ENCODE measurements around the gene STX1B.
A peak's percentile ranks its signal among the peaks of the same experiment; 100 is the strongest.

Gene STX1B

DNA sequence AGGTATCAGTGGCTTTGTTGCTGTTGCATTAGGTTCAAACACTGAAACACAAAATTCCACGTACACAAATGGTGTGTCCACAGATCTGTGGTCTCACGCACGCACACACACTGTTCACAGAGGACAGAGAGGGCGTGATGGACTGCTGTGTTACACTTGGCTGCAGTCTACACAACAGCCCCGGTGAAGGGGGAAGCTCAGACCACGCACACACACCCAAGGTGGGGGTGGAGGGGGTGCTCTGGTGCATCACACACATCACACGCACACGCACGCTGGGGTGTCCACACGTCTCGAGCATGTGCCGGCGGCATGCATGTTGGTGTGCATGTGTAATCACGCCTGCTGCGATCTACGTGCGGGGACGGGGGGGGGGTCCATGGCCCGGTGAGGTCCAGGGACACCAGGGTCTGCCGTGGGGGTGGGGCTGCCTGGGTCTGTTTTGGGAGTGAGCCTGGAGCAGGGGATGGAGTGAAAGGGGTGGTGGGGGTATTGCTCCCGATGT, 18.1 kb downstream of the STX1B start:
- TF ChIP-seq, protein P1, sequence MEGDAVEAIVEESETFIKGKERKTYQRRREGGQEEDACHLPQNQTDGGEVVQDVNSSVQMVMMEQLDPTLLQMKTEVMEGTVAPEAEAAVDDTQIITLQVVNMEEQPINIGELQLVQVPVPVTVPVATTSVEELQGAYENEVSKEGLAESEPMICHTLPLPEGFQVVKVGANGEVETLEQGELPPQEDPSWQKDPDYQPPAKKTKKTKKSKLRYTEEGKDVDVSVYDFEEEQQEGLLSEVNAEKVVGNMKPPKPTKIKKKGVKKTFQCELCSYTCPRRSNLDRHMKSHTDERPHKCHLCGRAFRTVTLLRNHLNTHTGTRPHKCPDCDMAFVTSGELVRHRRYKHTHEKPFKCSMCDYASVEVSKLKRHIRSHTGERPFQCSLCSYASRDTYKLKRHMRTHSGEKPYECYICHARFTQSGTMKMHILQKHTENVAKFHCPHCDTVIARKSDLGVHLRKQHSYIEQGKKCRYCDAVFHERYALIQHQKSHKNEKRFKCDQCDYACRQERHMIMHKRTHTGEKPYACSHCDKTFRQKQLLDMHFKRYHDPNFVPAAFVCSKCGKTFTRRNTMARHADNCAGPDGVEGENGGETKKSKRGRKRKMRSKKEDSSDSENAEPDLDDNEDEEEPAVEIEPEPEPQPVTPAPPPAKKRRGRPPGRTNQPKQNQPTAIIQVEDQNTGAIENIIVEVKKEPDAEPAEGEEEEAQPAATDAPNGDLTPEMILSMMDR (conservative IDR thresholded peaks at IDR 0.05) = no peak
- TF ChIP-seq ZFX (IDR thresholded peaks at IDR 0.05) = no peak
- H3K27ac ChIP-seq = no peak overlapping the region

DNA sequence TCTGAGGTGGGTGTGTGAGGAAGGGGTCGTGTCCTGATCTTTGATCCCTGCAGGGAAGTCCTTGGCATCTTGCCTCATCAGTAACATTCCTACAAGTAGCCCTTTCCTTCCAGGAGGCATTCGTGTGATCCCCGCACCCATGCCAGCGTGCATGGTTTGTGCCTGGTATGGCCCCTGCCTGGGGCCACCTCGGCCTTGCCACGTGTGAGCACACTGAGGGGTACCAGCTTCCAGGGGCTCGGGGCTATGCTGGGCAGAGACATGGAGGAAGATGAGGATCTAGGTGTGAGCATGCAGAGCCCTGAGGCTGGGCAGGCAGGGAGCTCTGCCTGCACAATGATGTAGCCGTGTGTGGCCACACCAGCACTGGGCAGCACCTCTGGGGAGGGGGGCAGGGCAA, 19.4 kb downstream of the STX1B start:
- H3K27ac ChIP-seq = no peak overlapping the region
- no peak for TF ChIP-seq ZFX (IDR thresholded peaks at IDR 0.05)
- TF ChIP-seq, protein P1 (conservative IDR thresholded peaks at IDR 0.05) = no peak

DNA sequence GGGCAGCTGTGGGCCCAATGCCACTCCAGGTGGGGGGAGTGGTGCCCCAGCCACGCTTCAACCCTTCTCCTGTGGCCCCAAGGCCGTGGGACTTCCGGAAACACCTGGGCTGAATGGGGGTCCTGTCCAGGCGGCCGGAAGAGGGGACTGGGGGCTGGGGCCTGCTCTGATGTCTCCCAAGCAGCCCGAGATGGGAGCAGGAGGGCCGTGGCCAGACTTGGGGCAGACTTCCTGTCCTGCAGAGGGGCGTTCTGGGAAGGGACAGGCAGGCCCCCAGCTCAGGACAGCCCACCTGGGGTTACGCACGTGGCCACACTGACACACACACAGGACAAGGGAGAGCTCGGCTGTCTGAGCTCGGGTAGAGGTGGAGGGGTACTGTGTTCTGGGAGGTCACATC, 20.3 kb downstream of the STX1B start:
- TF ChIP-seq ZFX (IDR thresholded peaks at IDR 0.05) = no peak
- TF ChIP-seq, protein P1 (conservative IDR thresholded peaks at IDR 0.05) = no peak
- no peak overlapping the region for H3K27ac ChIP-seq

DNA sequence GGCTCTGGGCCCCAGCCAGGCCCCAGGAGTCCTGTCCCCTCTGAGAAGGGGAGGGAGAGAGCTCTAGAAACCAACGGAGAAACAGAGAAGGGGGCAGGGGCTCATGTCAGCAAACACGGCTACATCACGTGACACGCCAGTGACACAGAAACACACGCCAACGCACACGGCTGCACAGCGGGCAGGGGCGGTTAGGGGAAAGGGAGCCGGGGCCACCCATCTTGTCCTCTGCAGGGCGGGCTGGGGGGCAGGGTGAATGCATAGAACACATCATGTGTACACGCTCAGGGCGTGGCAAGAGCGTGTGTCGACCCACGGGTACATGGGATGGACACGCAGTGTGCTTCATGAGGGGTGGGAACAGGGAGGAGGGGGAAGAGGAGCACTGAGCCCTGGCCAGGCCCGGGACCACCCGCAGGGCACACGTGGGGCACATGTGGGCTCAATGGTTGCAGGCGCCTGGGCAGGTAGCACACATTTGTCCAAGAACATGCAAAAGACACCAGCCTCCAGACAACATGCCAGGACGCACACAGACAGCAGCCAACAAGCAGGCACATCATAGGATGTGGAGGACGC, 20.9 kb downstream of the STX1B start:
- no peak for TF ChIP-seq ZFX (IDR thresholded peaks at IDR 0.05)
- TF ChIP-seq, protein P1 (conservative IDR thresholded peaks at IDR 0.05) = no peak

DNA sequence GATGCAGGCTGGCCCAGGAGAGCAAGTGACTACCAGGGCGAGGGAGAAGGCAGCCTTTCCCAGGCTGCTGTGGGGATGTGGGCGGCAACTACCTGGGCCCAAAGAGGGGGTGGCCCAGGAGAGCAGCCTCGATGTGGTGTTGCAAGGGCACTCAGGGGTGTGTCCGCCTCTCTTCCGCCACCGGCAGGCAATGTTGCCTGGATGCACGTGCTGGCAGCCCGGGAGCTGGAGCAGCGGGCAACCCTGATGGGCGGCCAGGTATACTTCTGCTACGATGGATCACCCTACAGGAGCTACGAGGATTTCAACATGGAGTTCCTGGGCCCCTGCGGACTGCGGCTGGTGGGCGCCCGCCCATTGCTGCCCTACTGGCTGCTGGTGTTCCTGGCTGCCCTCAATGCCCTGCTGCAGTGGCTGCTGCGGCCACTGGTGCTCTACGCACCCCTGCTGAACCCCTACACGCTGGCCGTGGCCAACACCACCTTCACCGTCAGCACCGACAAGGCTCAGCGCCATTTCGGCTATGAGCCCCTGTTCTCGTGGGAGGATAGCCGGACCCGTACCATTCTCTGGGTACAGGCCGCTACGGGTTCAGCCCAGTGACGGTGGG, 22.8 kb downstream of the STX1B start:
- H3K27ac ChIP-seq = no peak overlapping the region
- TF ChIP-seq, protein P1 (conservative IDR thresholded peaks at IDR 0.05) = no peak
- TF ChIP-seq ZFX (IDR thresholded peaks at IDR 0.05) = no peak

More for the DNA sequence above, 20.9 kb downstream of the STX1B start:
- no peak overlapping the region for H3K27ac ChIP-seq

DNA sequence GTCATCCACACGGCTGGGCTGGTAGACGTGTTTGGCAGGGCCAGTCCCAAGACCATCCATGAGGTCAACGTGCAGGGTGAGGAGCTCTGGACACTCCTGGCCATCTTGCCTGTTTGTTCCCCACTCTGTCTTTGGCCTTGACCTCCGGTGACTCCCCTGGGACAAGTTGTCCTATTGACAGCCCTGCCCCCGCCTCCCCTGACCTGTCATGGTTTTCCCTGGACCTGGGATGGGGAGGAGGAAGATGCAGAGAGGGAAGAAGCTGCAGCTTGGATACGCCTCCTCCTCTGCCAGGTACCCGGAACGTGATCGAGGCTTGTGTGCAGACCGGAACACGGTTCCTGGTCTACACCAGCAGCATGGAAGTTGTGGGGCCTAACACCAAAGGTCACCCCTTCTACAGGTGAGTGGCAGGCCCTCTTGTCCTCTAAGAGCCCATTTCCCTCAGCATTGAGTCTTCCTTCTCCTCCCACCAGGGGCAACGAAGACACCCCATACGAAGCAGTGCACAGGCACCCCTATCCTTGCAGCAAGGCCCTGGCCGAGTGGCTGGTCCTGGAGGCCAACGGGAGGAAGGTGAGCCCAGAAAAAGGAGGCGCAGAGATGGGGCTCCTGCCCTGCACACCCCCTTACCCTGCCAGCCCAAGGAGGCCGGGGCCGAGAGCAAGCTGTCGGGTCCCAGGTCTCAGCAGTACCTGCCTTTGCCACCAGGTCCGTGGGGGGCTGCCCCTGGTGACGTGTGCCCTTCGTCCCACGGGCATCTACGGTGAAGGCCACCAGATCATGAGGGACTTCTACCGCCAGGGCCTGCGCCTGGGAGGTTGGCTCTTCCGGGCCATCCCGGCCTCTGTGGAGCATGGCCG, 24.1 kb downstream of the STX1B start:
- H3K27ac ChIP-seq = peak overlapping the region; percentile 68; the same call in 1 of the 2 replicates

More for the DNA sequence above, 24.1 kb downstream of the STX1B start:
- TF ChIP-seq, protein P1 (conservative IDR thresholded peaks at IDR 0.05) = no peak
- no peak for TF ChIP-seq ZFX (IDR thresholded peaks at IDR 0.05)

Data from C4-2B (cell line).